SJSA1 (cell line): Measurements from ENCODE around the gene CABP7. TPM values are rescaled to one million over a fixed set of nuclear protein-coding genes. Genes with fewer than 3 reads are reported as not detected.

Experiments used
- DNase-seq, 2 experiments: peaks; one replicate each; pipeline ENCODE4 v3.0.0-alpha.2; 2015 to 2020; ENCODE audit warnings: low spot score in 2 of 2, low read depth in 1 of 2
- H3K27ac ChIP-seq: fragments of 250-450 bp; sonication (Bioruptor Pico); 2 replicates; pipeline ENCODE4 v1.5.1; 2020; ENCODE audit warnings: mild to moderate bottlenecking, moderate library complexity
- H3K27me3 ChIP-seq: fragments of 250-450 bp; sonication (Bioruptor Pico); replicated peaks from 2 replicates; pipeline ENCODE4 v1.5.1; 2020; ENCODE audit warnings: mild to moderate bottlenecking, moderate library complexity
- H3K36me3 ChIP-seq: fragments of 250-450 bp; sonication (Bioruptor Pico); 2 replicates; pipeline ENCODE4 v1.5.1; 2020; ENCODE audit warnings: mild to moderate bottlenecking
- H3K4me1 ChIP-seq: fragments of 250-450 bp; sonication (Bioruptor Pico); replicated peaks from 2 replicates; pipeline ENCODE4 v1.6.1; 2021; ENCODE audit warnings: mild to moderate bottlenecking
- H3K4me3 ChIP-seq: fragments of 250-450 bp; sonication (Bioruptor Pico); 2 replicates; pipeline ENCODE4 v1.5.1; 2020; ENCODE audit warnings: mild to moderate bottlenecking
- H3K9me3 ChIP-seq: fragments of 250-450 bp; sonication (Bioruptor Pico); replicated peaks from 2 replicates; pipeline ENCODE4 v1.5.1; 2020; ENCODE audit warnings: mild to moderate bottlenecking
- total RNA-seq: library from RNA; depleted of rRNA; stranded (reverse); fragments of >200 nt; shearing (Covaris generic); gene quantifications from 2 replicates; pipeline ENCODE4 v1.2.3, GENCODE V29; 2014; rRNA removed

Gene CABP7
- not detected in 2 replicates for total RNA-seq

- DNase-seq = no peak
- Histone ChIP-seq H3K9me3 (no peaks in the 10 kb centered on the region), H3K4me3 (no peak within 1 kb of the TSS), H3K4me1 (peaks cover 13% of the 10 kb centered on the region), H3K27ac (no peak within 1 kb of the TSS), H3K36me3 (no peaks in the 10 kb centered on the region), H3K27me3 (peaks cover 38% of the 10 kb centered on the region)
Measured at GRCh38 chr22:29719899-29720645, at the start of gene CABP7. Gene CABP7, plus strand, starts transcription at chr22:29720003. Its CDS starts 422 bp downstream, at chr22:29720425.

- H3K4me3 ChIP-seq = no peak overlapping the region
- peaks cover 98% of the 10 kb centered on the region for H3K36me3 ChIP-seq
- H3K27ac ChIP-seq = no peak overlapping the region
- no peaks in the 10 kb centered on the region for H3K27me3 ChIP-seq
- no peak for DNase-seq
- no peaks in the 10 kb centered on the region for H3K9me3 ChIP-seq
- H3K4me1 ChIP-seq = no peaks in the 10 kb centered on the region
Measured at GRCh38 chr22:29670626-29671025, 49.2 kb upstream of the CABP7 start.

GRCh38 chr22:29673361-29674066 is 46.3 kb upstream of the CABP7 start:
- DNase-seq = no peak
- no peaks in the 10 kb centered on the region for H3K9me3 ChIP-seq
- H3K4me1 ChIP-seq = no peaks in the 10 kb centered on the region; the same call in 1 of the 2 replicates
- no peak overlapping the region for H3K4me3 ChIP-seq
- no peaks in the 10 kb centered on the region for H3K27me3 ChIP-seq
- no peak overlapping the region for H3K27ac ChIP-seq
- peaks cover 98% of the 10 kb centered on the region for H3K36me3 ChIP-seq

GRCh38 chr22:29674121-29674520 is 45.7 kb upstream of the CABP7 start:
- Histone ChIP-seq H3K9me3 (no peaks in the 10 kb centered on the region), H3K27me3 (no peaks in the 10 kb centered on the region), H3K36me3 (peaks cover 98% of the 10 kb centered on the region), H3K4me3 (no peak overlapping the region), H3K27ac (no peak overlapping the region), H3K4me1 (no peaks in the 10 kb centered on the region; the same call in 1 of the 2 replicates)
- no peak for DNase-seq

- Histone ChIP-seq H3K9me3 (no peaks in the 10 kb centered on the region), H3K36me3 (peaks cover 95% of the 10 kb centered on the region), H3K27ac (no peak overlapping the region), H3K4me1 (no peaks in the 10 kb centered on the region; the same call in 1 of the 2 replicates), H3K4me3 (no peak overlapping the region), H3K27me3 (no peaks in the 10 kb centered on the region)
- no peak for DNase-seq
Measured at GRCh38 chr22:29679316-29679715, 40.5 kb upstream of the CABP7 start.

- DNase-seq = no peak
- Histone ChIP-seq H3K27me3 (no peaks in the 10 kb centered on the region), H3K9me3 (no peaks in the 10 kb centered on the region), H3K4me3 (no peak overlapping the region), H3K36me3 (peaks cover 91% of the 10 kb centered on the region), H3K27ac (no peak overlapping the region), H3K4me1 (no peaks in the 10 kb centered on the region; the same call in 1 of the 2 replicates)
Measured at GRCh38 chr22:29683536-29683935, 36.3 kb upstream of the CABP7 start.

GRCh38 chr22:29684244-29684643 is 35.6 kb upstream of the CABP7 start:
- Histone ChIP-seq H3K27me3 (no peaks in the 10 kb centered on the region), H3K9me3 (no peaks in the 10 kb centered on the region), H3K4me3 (no peak overlapping the region), H3K27ac (no peak overlapping the region), H3K36me3 (peaks cover 88% of the 10 kb centered on the region), H3K4me1 (no peaks in the 10 kb centered on the region)
- DNase-seq = no peak

- no peaks in the 10 kb centered on the region for H3K27me3 ChIP-seq
- no peak for DNase-seq
- no peak overlapping the region for H3K4me3 ChIP-seq
- no peaks in the 10 kb centered on the region for H3K9me3 ChIP-seq
- peaks cover 78% of the 10 kb centered on the region for H3K36me3 ChIP-seq
- no peak overlapping the region for H3K27ac ChIP-seq
- H3K4me1 ChIP-seq = no peaks in the 10 kb centered on the region
Measured at GRCh38 chr22:29689206-29689879, 30.5 kb upstream of the CABP7 start.

GRCh38 chr22:29689880-29690213 is 30.0 kb upstream of the CABP7 start:
- H3K4me3 ChIP-seq = no peak overlapping the region
- H3K9me3 ChIP-seq = no peaks in the 10 kb centered on the region
- no peak overlapping the region for H3K27ac ChIP-seq
- H3K4me1 ChIP-seq = no peaks in the 10 kb centered on the region
- DNase-seq = no peak
- H3K27me3 ChIP-seq = no peaks in the 10 kb centered on the region
- H3K36me3 ChIP-seq = peaks cover 78% of the 10 kb centered on the region

- Histone ChIP-seq H3K36me3 (peaks cover 78% of the 10 kb centered on the region), H3K27ac (no peak overlapping the region)
Measured at GRCh38 chr22:29690476-29690875, 29.3 kb upstream of the CABP7 start.

GRCh38 chr22:29691636-29692326 is 28.0 kb upstream of the CABP7 start:
- Histone ChIP-seq H3K9me3 (no peaks in the 10 kb centered on the region), H3K27ac (no peak overlapping the region), H3K27me3 (no peaks in the 10 kb centered on the region), H3K4me3 (no peak overlapping the region), H3K36me3 (peaks cover 76% of the 10 kb centered on the region), H3K4me1 (no peaks in the 10 kb centered on the region)
- DNase-seq = no peak

More at GRCh38 chr22:29690476-29690875, 29.3 kb upstream of the CABP7 start:
- no peak overlapping the region for H3K4me3 ChIP-seq
- H3K27me3 ChIP-seq = no peaks in the 10 kb centered on the region
- no peaks in the 10 kb centered on the region for H3K9me3 ChIP-seq
- no peaks in the 10 kb centered on the region for H3K4me1 ChIP-seq
- DNase-seq = no peak

- Histone ChIP-seq H3K36me3 (peaks cover 76% of the 10 kb centered on the region), H3K27me3 (no peaks in the 10 kb centered on the region), H3K27ac (no peak overlapping the region), H3K4me1 (no peaks in the 10 kb centered on the region), H3K9me3 (no peaks in the 10 kb centered on the region), H3K4me3 (no peak overlapping the region)
- DNase-seq = no peak
Measured at GRCh38 chr22:29692327-29692640, 27.5 kb upstream of the CABP7 start.

GRCh38 chr22:29693161-29693560 is 26.6 kb upstream of the CABP7 start:
- no peak overlapping the region for H3K27ac ChIP-seq
- H3K4me3 ChIP-seq = no peak overlapping the region
- H3K4me1 ChIP-seq = no peaks in the 10 kb centered on the region
- H3K36me3 ChIP-seq = peaks cover 78% of the 10 kb centered on the region
- no peaks in the 10 kb centered on the region for H3K27me3 ChIP-seq
- no peaks in the 10 kb centered on the region for H3K9me3 ChIP-seq
- no peak for DNase-seq
